ENCODE measurements around the gene COMTD1.

Gene COMTD1

DNA sequence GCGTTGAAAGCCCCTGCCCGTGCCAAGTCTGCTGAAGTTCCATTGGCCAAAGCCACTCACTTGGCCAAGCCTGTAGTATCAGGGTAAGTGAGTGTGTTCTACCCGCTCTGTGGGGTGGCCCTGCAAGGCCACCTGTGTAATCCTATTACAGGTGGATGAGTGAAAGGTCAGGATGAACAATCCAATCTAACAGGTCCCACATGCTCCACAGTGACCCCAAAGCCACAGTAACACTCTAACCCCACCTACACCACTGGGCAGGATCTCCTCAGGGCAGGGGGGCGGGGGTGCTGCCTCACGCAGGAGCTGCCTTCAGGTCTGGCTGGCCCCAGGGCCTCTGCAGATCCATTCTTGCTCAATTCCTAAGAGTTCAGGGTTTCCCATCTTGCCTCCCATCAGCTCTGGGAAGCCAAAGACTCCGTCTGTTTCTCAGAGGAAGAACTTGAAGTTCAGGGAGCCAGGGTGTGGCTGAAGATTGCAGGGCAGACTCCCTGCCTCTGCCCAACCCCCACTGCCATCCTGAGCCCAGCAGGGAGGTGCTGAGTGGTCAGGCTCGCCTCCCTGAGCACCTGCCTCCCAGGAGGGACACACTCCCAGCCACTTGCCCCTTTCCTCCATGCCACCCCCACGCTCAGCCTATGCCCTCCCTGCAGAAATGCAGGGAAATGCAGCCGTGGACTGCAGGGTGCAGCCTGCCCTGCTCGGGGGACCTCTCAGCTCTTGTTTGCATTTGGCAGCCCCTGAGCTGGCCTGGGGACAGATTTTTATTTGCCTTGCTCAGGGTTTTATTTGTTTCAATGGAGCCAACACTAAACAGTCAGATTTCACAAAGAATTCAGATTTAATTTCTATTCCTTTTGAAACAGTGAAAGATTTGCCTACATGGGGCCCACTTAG is 9.8 kb upstream of the COMTD1 start:
- Histone ChIP-seq H3K27ac (ENCODE audit: insufficient read depth in 1 of 2, low read depth in 1 of 2, low read length in 2 of 2, poor library complexity in 1 of 2, severe bottlenecking in 2 of 2) (no peak overlapping the region), H3K4me3 (ENCODE audit: control insufficient read depth in 1 of 7, extremely low read depth in 1 of 7, insufficient read depth in 4 of 7, low read depth in 2 of 7, low read length in 6 of 7) (no peak overlapping the region), H3K36me3 (ENCODE audit: control insufficient read depth in 4 of 4, insufficient read depth in 4 of 4, low read length in 3 of 4) (no peaks in the 10 kb centered on the region), H3K9me3 (ENCODE audit: control extremely low read depth in 1 of 5, control insufficient read depth in 4 of 5, insufficient read depth in 2 of 5, low read depth in 1 of 5, low read length in 4 of 5) (no peaks in the 10 kb centered on the region), H3K4me1 (ENCODE audit: control extremely low read depth in 1 of 4, control insufficient read depth in 4 of 4, insufficient read depth in 4 of 4, low read length in 3 of 4) (no peaks in the 10 kb centered on the region), H3K27me3 (replicated peaks in 2 of 5; ENCODE audit: control insufficient read depth in 4 of 5, insufficient read depth in 5 of 5, low read length in 4 of 5) (peaks cover 0 to 2% (median 0%) of the 10 kb centered on the region in 5 experiments)
- CTCF ChIA-PET, result interaction anchor here (2.2 kb wide), 1 partner anchor 9 kb away, joined by 13 read pairs; the partner anchor contains the start of gene COMTD1
- 94% methylated on average over 6 of the region's 10 CpGs for WGBS (ENCODE audit: insufficient coverage)
- no peak for DNase-seq
- POLR2A ChIA-PET, result no interaction called here

DNA sequence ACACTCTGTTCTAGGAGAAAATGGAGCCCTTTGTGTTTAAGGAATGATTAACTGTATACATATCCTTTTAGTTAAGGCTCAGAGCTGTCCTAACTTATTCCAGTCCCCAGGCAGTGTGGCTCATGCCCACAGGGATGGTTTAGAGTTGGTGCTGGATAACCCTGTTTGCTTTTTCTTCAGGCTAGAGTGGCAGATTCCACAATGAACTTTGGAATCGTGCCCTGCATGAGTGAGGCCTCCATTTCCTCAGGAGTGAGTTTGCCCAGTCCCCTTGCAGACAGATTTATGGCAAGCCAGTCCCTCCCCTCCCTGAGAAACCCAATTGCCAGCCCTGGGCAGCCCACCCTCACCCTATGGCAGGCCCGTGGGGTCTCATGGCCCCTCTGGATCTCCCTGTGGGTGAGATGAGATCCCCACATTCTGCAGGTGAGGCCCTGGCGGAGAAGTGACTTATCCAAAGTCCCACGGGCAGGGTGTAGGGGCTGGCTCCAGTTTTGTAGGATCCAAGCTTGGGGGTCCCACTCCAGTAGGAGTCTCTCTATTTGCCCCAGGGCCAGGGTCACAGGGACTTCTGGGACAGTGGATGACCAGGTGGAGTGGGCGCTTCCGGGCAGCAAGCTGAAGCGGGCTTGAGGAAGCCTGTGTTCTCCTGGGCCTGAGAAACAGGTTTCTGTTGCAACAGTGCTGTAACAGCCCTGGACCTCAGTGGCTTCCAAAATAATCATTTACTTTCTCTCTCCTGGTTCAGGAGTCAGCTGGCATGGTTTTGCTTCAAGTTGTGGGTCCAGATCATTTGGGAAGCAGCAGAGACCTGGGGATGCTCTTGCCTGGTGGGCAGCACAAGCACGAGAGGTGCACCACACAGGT is 9.0 kb upstream of the COMTD1 start:
- ChIA-PET POLR2A (no interaction called here), CTCF (interaction anchor here (1.8 kb wide), 1 partner anchor 14 kb away, joined by 4 read pairs; no protein-coding TSS in a partner anchor)
- H3K4me1 ChIP-seq (ENCODE audit: control extremely low read depth in 1 of 4, control insufficient read depth in 4 of 4, insufficient read depth in 4 of 4, low read length in 3 of 4), result no peaks in the 10 kb centered on the region
- H3K36me3 ChIP-seq (ENCODE audit: control insufficient read depth in 4 of 4, insufficient read depth in 4 of 4, low read length in 3 of 4), result no peaks in the 10 kb centered on the region
- WGBS (ENCODE audit: insufficient coverage), result 79% methylated on average over 4 of the region's 8 CpGs
- H3K27ac ChIP-seq (ENCODE audit: insufficient read depth in 1 of 2, low read depth in 1 of 2, low read length in 2 of 2, poor library complexity in 1 of 2, severe bottlenecking in 2 of 2), result no peak overlapping the region
- H3K27me3 ChIP-seq (replicated peaks in 2 of 5; ENCODE audit: control insufficient read depth in 4 of 5, insufficient read depth in 5 of 5, low read length in 4 of 5), result peaks cover 0 to 2% (median 0%) of the 10 kb centered on the region in 5 experiments
- no peaks in the 10 kb centered on the region for H3K9me3 ChIP-seq (ENCODE audit: control extremely low read depth in 1 of 5, control insufficient read depth in 4 of 5, insufficient read depth in 2 of 5, low read depth in 1 of 5, low read length in 4 of 5)
- no peak overlapping the region for H3K4me3 ChIP-seq (ENCODE audit: control insufficient read depth in 1 of 7, extremely low read depth in 1 of 7, insufficient read depth in 4 of 7, low read depth in 2 of 7, low read length in 6 of 7)
- DNase-seq, result no peak

DNA sequence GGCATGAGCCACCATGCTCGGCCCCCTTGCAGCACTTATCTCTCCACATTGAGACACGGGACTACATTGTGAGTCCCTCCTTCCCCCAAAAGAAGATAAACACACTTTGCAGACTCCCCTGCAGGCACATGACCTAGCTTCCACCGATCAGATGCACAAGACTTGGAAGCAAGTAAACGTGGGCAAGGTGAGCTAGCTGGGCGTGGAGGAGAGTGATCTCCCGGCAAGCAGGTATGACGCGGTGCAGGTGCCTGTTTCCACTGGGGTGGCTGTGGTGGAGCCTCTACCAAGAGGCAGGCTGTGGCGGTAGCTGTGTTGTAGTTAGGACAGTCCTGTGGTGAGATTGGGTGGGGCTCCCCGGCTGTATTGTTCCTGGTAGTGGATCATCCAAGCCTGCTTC is 7.7 kb upstream of the COMTD1 start:
- DNase-seq, result no peak
- CTCF ChIA-PET, result interaction anchor here (0.7 to 1.8 kb wide), 3 partner anchors 12 to 57 kb away, joined by 3 to 4 read pairs (median 4); no protein-coding TSS in a partner anchor
- POLR2A ChIA-PET, result no interaction called here
- H3K4me1 ChIP-seq (ENCODE audit: control extremely low read depth in 1 of 4, control insufficient read depth in 4 of 4, insufficient read depth in 4 of 4, low read length in 3 of 4), result no peaks in the 10 kb centered on the region
- 100% methylated on average over 6 of the region's 10 CpGs for WGBS (ENCODE audit: insufficient coverage)
- peaks cover 0 to 2% (median 0%) of the 10 kb centered on the region in 5 experiments for H3K27me3 ChIP-seq (replicated peaks in 2 of 5; ENCODE audit: control insufficient read depth in 4 of 5, insufficient read depth in 5 of 5, low read length in 4 of 5)
- H3K27ac ChIP-seq (ENCODE audit: insufficient read depth in 1 of 2, low read depth in 1 of 2, low read length in 2 of 2, poor library complexity in 1 of 2, severe bottlenecking in 2 of 2), result no peak overlapping the region
- no peaks in the 10 kb centered on the region for H3K9me3 ChIP-seq (ENCODE audit: control extremely low read depth in 1 of 5, control insufficient read depth in 4 of 5, insufficient read depth in 2 of 5, low read depth in 1 of 5, low read length in 4 of 5)
- no peak overlapping the region for H3K4me3 ChIP-seq (ENCODE audit: control insufficient read depth in 1 of 7, extremely low read depth in 1 of 7, insufficient read depth in 4 of 7, low read depth in 2 of 7, low read length in 6 of 7)
- H3K36me3 ChIP-seq (ENCODE audit: control insufficient read depth in 4 of 4, insufficient read depth in 4 of 4, low read length in 3 of 4), result no peaks in the 10 kb centered on the region

DNA sequence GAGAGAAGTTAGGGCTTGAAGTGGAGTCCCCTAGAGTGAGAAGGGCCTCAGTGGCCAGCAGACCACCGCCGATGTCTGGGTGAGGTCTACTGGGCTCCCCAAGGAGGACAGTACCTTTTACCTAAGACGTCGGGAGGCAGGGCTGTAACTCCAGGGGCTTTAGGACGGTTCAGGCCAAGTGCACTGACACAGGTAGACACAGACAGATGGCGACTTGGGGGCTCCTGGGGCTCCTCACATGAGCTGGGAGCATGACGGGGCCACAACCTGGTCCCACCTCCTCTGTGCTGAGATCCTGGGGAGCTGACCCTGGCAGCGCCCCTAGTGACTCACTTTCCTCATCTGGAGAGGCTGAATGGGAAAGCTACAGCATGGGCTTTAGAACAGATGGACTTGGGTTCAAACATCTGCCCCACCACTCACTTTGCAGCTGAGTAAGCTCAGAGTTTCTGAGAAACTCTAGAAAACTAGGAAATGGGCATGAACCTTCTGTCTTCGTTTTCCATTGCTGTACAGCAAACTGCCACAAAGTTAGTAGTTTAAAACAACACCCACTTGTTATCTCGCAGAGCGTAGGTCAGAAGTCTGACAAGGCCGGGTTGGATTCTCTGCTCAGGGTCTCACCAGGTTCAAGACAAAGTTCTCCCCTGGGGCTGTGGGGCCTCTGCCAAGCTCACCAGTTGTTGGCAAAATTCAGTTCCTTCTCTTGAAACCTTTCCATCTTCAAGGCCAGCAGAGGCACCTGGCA is 4.7 kb upstream of the COMTD1 start:
- no peak overlapping the region for H3K4me3 ChIP-seq (ENCODE audit: control insufficient read depth in 1 of 7, extremely low read depth in 1 of 7, insufficient read depth in 4 of 7, low read depth in 2 of 7, low read length in 6 of 7)
- WGBS (ENCODE audit: insufficient coverage), result 98% methylated on average over 11 of the region's 12 CpGs
- H3K27me3 ChIP-seq (replicated peaks in 2 of 5; ENCODE audit: control insufficient read depth in 4 of 5, insufficient read depth in 5 of 5, low read length in 4 of 5), result peaks cover 0 to 2% (median 0%) of the 10 kb centered on the region in 5 experiments
- no peak overlapping the region for H3K27ac ChIP-seq (ENCODE audit: insufficient read depth in 1 of 2, low read depth in 1 of 2, low read length in 2 of 2, poor library complexity in 1 of 2, severe bottlenecking in 2 of 2)
- ChIA-PET POLR2A (no interaction called here), CTCF (interaction anchor here (0.5 to 1.4 kb wide), 3 partner anchors 53 to 1705 kb away, joined by 3 to 4 read pairs (median 4); no protein-coding TSS in a partner anchor)
- DNase-seq, result no peak
- peaks cover 0 to 4% (median under 1%) of the 10 kb centered on the region in 4 experiments for H3K4me1 ChIP-seq (ENCODE audit: control extremely low read depth in 1 of 4, control insufficient read depth in 4 of 4, insufficient read depth in 4 of 4, low read length in 3 of 4)
- H3K9me3 ChIP-seq (ENCODE audit: control extremely low read depth in 1 of 5, control insufficient read depth in 4 of 5, insufficient read depth in 2 of 5, low read depth in 1 of 5, low read length in 4 of 5), result no peaks in the 10 kb centered on the region
- no peaks in the 10 kb centered on the region for H3K36me3 ChIP-seq (ENCODE audit: control insufficient read depth in 4 of 4, insufficient read depth in 4 of 4, low read length in 3 of 4)

DNA sequence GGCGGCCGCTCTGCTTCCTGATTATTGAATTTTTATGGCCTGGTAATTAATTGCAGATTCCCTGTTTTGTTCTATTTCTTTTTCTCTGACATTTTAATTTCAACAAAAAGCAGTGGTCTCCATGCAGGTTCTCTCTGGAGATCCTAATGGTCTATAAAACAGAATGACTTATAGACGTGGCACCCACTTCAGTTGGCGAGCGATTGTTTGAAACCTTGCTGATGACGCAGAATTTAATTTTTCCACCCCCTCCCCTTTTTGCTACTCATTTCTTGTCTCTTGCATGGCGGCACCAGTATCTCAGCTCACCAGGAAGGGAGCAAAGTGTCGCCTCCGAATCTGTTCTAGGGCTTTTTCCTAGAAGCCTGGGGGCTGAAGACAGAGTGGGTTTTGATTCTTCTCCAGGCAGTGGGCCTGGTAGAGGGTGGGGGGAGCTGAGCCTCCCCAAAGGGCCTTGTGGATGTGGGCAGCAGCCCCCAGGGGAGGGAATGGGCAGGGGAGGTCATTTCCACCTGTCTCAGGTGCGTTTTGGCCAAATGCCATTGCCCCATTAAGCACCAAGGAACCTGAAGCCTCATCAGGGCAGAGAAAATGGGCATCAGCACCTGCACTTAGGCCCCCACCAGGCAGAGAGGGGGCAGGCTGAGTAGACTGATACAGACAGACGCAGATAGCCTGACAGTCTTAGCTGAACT is 3.5 kb upstream of the COMTD1 start:
- 97% methylated on average over 6 of the region's 11 CpGs for WGBS (ENCODE audit: insufficient coverage)
- peaks cover 0 to 2% (median 0%) of the 10 kb centered on the region in 5 experiments for H3K27me3 ChIP-seq (replicated peaks in 2 of 5; ENCODE audit: control insufficient read depth in 4 of 5, insufficient read depth in 5 of 5, low read length in 4 of 5)
- H3K9me3 ChIP-seq (ENCODE audit: control extremely low read depth in 1 of 5, control insufficient read depth in 4 of 5, insufficient read depth in 2 of 5, low read depth in 1 of 5, low read length in 4 of 5), result no peaks in the 10 kb centered on the region
- H3K4me1 ChIP-seq (ENCODE audit: control extremely low read depth in 1 of 4, control insufficient read depth in 4 of 4, insufficient read depth in 4 of 4, low read length in 3 of 4), result peaks cover 0 to 17% (median 13%) of the 10 kb centered on the region in 4 experiments
- POLR2A ChIA-PET, result interaction anchor here (0.6 kb wide), 1 partner anchor 1112 kb away, joined by 3 read pairs; no protein-coding TSS in a partner anchor
- H3K36me3 ChIP-seq (ENCODE audit: control insufficient read depth in 4 of 4, insufficient read depth in 4 of 4, low read length in 3 of 4), result no peaks in the 10 kb centered on the region
- H3K4me3 ChIP-seq (ENCODE audit: control insufficient read depth in 1 of 7, extremely low read depth in 1 of 7, insufficient read depth in 4 of 7, low read depth in 2 of 7, low read length in 6 of 7), result no peak overlapping the region
- CTCF ChIA-PET, result interaction anchor here (1.1 to 1.4 kb wide), 2 partner anchors 52 to 141 kb away, joined by 4 read pairs; no protein-coding TSS in a partner anchor
- no peak overlapping the region for H3K27ac ChIP-seq (ENCODE audit: insufficient read depth in 1 of 2, low read depth in 1 of 2, low read length in 2 of 2, poor library complexity in 1 of 2, severe bottlenecking in 2 of 2)
- DNase-seq, result no peak
